GM21723 (cell line): ENCODE data around the gene GUF1.
A peak's percentile ranks its signal among the peaks of the same experiment; 100 is the strongest.
"Not testable (repeated sequence)": the region's sequence is repeated elsewhere in the genome, so short reads cannot be mapped to it uniquely, and the experiment has no call there.

Experiments
- ATAC-seq: cut with Tn5 transposase; IDR thresholded peaks from one replicate; pipeline ENCODE4 v1.9.1; 2021; ENCODE audit warnings: mild to moderate bottlenecking, moderate library complexity; ENCODE audit not compliant: unreplicated experiment

Gene GUF1

DNA sequence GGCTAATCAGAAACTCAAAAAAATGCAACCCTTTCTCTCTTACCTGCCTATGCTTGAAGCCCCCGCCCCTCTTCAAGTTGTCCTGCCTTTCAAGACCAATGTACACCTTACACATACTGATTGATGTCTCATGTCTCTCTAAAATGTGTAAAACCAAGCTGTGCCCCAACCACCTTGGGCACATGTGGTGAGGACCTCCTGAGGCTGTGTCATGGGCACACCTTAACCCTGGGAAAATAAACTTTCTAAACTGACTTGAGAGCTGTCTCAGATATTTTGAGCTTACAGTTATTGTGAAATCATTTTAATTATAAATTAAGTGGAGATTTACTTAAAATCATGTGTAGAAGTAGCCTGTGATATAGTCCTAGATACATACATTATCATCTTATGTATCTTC lies 22.2 kb downstream of the GUF1 start:
- ATAC-seq: no peak

DNA sequence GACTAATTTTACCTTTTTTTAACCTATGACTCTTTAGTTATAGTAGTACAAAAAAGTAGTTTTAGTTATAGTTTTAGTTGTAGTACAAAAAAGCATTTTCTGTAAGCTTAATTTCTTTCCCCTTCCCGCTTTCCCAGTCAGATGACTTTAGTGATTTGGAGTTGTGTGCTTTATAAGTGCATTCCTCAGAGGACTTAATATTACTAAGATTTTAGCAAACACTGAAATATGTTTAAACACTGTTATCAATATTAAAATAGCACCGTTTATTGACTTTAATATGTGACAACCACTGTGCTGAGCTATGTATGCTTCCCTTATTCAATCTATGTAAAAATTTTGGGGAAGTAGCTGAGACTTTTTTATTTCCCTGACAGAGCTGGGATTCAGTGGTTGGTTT lies 22.8 kb downstream of the GUF1 start:
- ATAC-seq: no peak

DNA sequence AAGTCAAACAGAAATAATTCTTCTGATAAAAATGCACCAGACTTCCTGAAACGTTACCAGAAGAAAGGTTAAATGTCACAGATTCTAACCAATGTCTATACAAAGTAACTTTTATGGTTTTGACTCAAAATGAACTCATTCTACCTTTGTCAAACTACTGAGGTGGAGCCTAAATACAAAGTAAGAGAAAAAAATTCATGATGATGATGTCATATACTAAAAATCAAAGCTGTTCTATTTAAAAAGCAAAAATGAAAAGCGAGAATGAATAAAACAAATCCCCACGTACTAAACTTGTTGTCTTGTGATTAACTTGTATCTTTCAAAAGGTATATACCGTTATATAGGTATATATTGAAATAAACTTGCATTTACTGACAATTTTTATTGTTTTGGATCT lies 26.5 kb downstream of the GUF1 start:
- ATAC-seq: no peak

DNA sequence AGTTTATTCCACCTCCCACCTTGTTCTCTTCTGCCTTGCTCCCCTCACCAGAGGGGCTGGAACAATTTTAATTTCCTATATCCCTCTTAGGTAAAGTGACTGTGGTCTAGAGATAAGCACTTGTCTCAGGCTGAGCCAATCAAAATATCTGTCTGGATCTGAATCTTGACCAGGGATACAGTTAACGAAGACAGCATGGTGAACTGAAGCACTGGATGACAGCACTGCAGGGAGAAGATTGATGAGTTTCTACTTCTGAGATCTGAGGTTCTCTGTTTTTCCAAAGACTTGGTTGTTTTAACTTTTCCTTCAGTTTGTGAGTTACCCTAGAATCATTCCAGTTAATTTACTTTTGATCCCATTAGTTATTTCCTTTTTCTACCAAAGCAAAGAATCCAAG lies 34.9 kb downstream of the GUF1 start:
- ATAC-seq: no peak

DNA sequence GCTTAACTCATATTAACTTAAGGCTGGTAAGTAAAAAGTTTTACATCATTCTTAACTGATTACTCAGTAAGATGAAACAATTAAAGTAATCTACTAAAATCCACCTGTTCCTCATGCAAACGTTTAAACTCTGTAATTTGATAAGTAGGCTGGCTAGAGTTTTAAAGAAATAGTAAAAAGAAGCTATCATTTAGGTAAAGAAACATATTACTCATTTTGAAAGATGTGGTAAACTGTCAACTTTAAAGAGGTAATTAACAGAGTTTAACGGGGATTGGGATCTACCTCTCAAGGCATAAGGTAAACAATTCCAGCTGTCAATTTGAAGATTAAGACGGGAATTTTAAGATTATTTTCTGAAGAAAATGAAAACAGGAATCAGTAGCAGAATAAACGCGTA lies 38.4 kb downstream of the GUF1 start:
- no peak for ATAC-seq

DNA sequence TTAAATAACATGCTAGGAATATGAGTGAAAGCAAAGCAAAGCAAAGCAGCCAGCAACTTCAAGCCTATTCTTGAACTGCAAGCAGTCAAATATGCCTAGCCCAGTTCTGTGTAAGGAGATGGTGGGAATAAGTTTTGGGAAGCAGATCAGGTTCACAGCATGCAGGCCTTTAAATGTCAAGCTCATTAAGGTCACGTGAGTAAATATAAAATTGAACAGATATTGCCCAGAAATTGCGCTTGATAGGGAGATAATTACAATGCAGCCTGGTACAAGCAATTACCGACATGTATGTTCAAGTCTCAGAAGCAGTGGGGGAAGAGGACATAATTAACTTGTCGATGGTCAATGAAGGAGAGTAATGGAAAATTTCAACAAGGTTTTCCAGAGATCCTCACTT lies 42.2 kb downstream of the GUF1 start:
- no peak for ATAC-seq

DNA sequence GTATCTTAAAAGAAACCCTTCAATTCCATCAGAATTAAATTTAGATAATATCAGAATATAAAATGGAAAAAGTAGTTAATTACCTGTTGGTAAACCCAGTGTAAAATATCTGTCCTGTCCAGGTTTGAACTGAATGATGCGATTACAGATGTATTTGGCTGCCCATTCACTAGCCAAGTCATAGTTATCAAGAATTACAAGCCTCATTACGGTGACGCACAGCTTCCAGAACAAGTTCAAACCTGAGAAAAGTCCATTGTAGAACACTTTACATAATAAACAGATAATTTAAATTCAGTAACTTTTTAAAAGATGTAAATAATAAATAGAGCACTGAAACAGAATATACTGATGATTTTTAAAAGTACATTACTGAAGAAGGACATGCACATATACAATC lies 43.8 kb downstream of the GUF1 start:
- ATAC-seq: no peak

DNA sequence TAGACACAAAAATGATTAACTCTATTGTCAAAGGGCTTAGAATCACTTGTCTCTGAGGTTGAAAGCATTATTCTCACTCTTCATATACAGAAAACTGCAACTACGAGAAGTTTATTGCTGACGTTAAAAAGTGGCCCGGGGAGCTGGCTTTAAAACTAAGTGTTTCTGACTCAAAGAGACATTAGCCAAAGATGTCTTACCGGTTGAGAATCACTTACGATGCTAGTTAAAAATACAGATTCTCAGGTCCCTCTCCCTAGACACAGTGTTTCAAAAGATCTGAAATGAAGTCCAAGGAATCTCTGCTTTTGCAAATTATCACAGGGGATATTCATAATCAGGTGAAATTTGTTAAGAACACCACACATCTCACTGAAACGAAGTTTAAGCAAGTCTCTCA lies 46.9 kb downstream of the GUF1 start:
- no peak for ATAC-seq

DNA sequence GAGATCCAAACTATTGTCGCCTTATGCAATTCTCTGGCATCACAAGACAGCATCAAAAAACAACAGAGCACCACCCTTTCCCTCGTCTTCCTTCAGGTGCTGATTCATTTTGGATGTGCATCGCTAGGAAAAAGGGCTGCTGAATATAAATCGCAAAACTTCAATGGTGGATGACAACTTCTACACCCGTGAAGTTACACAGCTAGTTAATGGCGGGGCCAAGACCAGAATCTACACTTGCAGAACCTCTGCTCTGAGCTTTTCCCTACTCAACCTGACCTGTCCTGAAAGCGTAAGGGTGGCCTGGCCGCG lies 47.5 kb downstream of the GUF1 start:
- no peak for ATAC-seq

DNA sequence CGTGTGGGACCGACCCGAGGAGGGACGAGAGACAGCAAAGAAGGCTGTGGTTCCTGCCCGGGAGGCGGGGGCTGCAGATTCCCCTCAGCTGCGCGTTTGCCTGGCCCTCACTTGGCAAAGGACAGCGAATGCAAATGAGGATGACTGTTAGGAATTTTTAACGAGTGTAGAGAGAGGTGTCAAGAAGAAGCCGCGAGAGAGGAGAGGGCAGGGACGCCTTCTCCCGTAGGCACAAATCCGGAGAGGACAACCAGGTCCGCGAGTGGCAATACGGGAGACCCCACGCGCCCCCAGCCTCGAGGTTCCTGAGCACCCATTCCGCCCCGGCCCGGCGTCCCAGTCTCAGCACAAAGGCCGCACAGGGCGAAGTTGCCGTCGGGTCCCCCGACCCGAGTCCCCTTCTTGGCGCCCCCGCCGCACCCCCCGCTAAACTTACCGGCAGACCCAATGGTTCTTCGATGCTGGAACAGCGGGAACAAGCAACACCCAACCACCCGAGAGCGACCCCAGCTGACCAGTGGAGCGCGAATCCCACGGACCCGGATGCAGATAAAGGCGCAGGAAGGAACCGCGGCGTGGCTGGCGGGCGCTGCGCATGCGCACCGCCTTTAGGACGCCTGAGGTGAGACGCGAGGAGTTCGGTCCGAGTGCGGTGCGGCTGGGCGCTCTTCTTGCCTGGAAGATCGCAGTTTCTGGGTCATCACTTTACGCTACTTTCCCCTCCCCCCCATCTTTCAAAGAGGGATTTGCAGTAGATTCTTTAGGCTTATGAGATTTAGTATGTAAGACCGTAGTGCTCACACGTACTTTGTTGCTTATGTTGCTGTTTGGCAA lies 48.0 kb downstream of the GUF1 start, which contains the start of gene GNPDA2:
GNPDA2 (minus strand) TSS at position 519 of the 834 bp plus-strand sequence. CDS start 4,349 bp downstream, outside the sequence.
- ATAC-seq: peak; percentile 90

DNA sequence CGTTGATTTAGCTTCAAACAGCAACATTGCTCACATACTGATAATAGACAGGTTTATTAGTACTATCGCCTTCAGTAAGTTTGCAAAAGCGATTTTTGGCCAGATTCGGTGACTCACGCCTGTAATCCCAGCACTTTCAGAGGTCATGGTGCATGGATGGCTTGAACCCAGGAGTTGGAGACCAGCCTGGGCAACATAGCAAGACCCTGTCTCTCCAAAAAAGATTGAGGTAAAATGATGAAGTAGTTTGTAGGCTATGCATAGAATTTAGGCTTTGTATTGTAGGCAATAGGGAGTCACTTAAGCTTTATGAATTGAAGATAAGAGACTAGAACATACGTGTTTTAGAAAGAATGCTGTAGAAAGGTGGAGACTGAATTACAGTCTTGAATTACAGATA lies 49.3 kb downstream of the GUF1 start:
- ATAC-seq: no peak

DNA sequence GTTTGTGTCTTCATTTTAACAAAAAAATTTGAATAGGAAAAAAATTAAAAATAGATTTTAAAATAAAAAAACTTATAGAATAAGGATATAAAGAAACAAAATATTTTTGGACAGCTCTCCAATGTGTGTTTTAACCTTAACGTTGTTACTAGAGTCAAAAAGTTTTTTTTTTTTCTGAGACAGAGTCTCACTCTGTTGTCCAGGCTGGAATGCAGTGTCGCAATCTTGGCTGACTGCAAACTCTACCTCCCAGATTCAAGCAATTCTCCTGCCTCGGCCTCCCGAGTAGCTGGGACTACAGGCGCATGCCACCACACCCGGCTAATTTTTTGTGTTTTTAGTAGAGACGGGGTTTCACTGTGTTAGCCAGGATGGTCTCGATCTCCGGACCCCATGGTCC lies 50.5 kb downstream of the GUF1 start:
- ATAC-seq: not testable (repeated sequence)

DNA sequence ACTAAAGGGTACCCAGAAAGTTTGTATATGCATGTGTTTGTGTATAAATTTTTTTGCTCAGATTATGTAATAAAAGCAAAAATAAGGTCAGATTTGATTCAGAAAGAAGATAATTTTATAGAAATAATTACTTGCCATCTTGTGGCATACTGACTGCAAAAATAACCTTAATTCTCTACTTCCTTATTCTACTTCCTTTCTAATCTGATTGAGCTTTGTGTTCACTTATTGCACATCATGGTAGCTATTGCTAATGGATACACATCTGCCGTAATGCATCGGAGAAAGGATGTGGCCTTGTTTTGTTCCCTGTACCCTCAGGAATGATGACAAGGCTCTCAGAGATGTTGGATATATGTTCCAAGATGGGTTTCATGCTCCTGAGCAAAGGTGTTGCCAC lies 58.7 kb downstream of the GUF1 start:
- ATAC-seq: no peak

DNA sequence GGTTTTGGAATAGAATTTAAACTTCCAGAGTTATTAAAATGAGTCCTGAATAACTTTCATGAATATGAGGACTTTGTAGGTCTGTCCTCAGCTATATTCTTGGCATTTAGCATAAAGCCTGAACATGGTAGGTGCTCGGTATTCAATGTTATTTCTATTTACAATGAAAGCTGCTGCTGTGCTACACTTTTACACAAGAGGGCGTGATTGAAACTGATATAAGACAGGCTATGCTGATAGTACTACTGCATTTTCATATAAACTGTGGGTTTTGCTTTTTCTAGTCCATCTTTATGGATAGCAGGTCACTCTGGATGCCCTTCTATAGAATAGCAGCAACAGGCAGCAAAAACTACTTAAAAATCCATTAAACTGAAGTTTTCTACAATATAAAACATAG lies 60.4 kb downstream of the GUF1 start:
- no peak for ATAC-seq

DNA sequence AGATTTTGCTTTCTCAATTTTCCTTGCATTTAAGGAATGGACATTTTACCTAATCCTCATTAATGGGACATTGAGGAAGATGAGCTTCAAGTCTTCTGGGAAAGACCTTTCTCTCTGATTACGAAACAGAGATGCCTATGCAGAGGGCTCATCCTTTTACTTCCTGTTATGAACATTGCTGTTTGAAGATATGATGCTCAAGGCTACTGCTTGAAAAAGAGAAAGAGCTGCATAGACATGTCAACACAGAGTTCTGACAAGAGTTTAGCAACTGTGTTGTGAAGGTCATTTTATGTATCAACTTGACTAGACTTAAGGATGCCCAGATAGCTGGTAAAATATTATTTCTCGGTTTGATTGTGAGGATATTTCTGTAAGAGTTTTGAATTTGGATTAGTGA lies 62.0 kb downstream of the GUF1 start:
- no peak for ATAC-seq
